IMR-90 (cell line): ENCODE results near the gene PRR23B. TPM values are rescaled to one million over a fixed set of nuclear protein-coding genes. Genes with fewer than 3 reads are reported as not detected.

Experiments used
- ATAC-seq: fragments of 200-7000 bp; cut with Tn5 transposase; 2 replicates; pipeline ENCODE4 v1.9.1; 2020; ENCODE audit warnings: low read depth, mild to moderate bottlenecking, moderate library complexity
- BruUV-seq: library from RNA; stranded (reverse); fragments of 400-500 nt; replicated peaks from 2 replicates; lab custom pipeline; 2021; lab: Mats Ljungman, UMichigan
- CTCF ChIA-PET: fragments of 300-600 bp; formaldehyde crosslinking; extraction: SDS; loops from one replicate; lab custom pipeline; 2021; ENCODE audit warnings: antibody characterized with exemption; lab: Yijun Ruan, JAX
- POLR2A ChIA-PET: fragments of 300-600 bp; sonication (Branson Sonifier 250); formaldehyde crosslinking; loops from one replicate; lab custom pipeline; 2022; ENCODE audit warnings: antibody characterized with exemption; ENCODE audit not compliant: unreplicated experiment; lab: Charles Lee
- DNase-seq: peaks from one replicate; pipeline ENCODE4 v3.0.0; 2013
- H2AFZ ChIP-seq: replicated peaks from 2 replicates; pipeline ENCODE3; 2013; ENCODE audit warnings: low read length, mild to moderate bottlenecking; ENCODE audit not compliant: poor library complexity
- H2AK5ac ChIP-seq: 2 replicates; pipeline ENCODE4 v1.6.1; 2013; ENCODE audit warnings: low read depth, low read length, inconsistent platforms
- H2AK9ac ChIP-seq: replicated peaks from 2 replicates; pipeline ENCODE3; 2013; ENCODE audit warnings: mild to moderate bottlenecking, low read depth, low read length, moderate library complexity; ENCODE audit not compliant: poor library complexity
- H2BK120ac ChIP-seq: 2 replicates; pipeline ENCODE4 v1.6.1; 2013; ENCODE audit warnings: low read depth, low read length, inconsistent platforms
- H2BK15ac ChIP-seq: 3 replicates; pipeline ENCODE4 v1.6.1; 2013; ENCODE audit warnings: low read depth, low read length, inconsistent platforms
- H2BK20ac ChIP-seq: 2 replicates; pipeline ENCODE4 v1.6.1; 2013; ENCODE audit warnings: low read depth, mild to moderate bottlenecking, inconsistent platforms, low read length, moderate library complexity
- H2BK5ac ChIP-seq: 2 replicates; pipeline ENCODE4 v1.6.1; 2013; ENCODE audit warnings: mild to moderate bottlenecking, low read depth, low read length, inconsistent platforms; ENCODE audit not compliant: poor library complexity, severe bottlenecking
- H3K14ac ChIP-seq: replicated peaks from 2 replicates; pipeline ENCODE4 v1.6.1; 2013; ENCODE audit warnings: low read depth, low read length, inconsistent platforms
- H3K18ac ChIP-seq: 2 replicates; pipeline ENCODE4 v1.6.1; 2013; ENCODE audit warnings: low read depth, low read length, control low read depth
- H3K23ac ChIP-seq: 2 replicates; pipeline ENCODE4 v1.6.1; 2013; ENCODE audit warnings: low read depth, low read length, inconsistent platforms
- H3K27ac ChIP-seq: 2 replicates; pipeline ENCODE4 v1.5.1; 2013; ENCODE audit warnings: mild to moderate bottlenecking, control low read depth, low read length; ENCODE audit not compliant: insufficient read depth
- H3K27me3 ChIP-seq: 2 replicates; pipeline ENCODE4 v1.6.1; 2013; ENCODE audit warnings: low read length; ENCODE audit not compliant: control insufficient read depth, insufficient read depth
- H3K36me3 ChIP-seq: 2 replicates; pipeline ENCODE4 v1.6.1; 2013; ENCODE audit warnings: low read length, mixed read lengths; ENCODE audit not compliant: control insufficient read depth, insufficient read depth
- H3K4ac ChIP-seq: 2 replicates; pipeline ENCODE4 v1.6.1; 2013; ENCODE audit warnings: low read depth, low read length, inconsistent platforms
- H3K4me1 ChIP-seq: 2 replicates; pipeline ENCODE4 v1.6.1; 2013; ENCODE audit warnings: low read length, mixed read lengths; ENCODE audit not compliant: control insufficient read depth, insufficient read depth
- H3K4me2 ChIP-seq: 2 replicates; pipeline ENCODE4 v1.6.1; 2013; ENCODE audit warnings: low read depth, mild to moderate bottlenecking, control low read depth, low read length, moderate library complexity
- H3K4me3 ChIP-seq: 2 replicates; pipeline ENCODE4 v1.5.1; 2013; ENCODE audit warnings: low read depth, mild to moderate bottlenecking, control low read depth, low read length, moderate library complexity; ENCODE audit not compliant: insufficient read depth
- H3K56ac ChIP-seq: 2 replicates; pipeline ENCODE4 v1.6.1; 2013; ENCODE audit warnings: low read length, inconsistent platforms; ENCODE audit not compliant: insufficient read depth; ENCODE audit errors: extremely low read depth
- H3K79me1 ChIP-seq, 2 experiments: 2 replicates each; pipeline ENCODE4 v1.6.1; 2013; ENCODE audit warnings: low read length in 2 of 2, inconsistent platforms in 1 of 2, low read depth in 1 of 2
- H3K9ac ChIP-seq: 2 replicates; pipeline ENCODE4 v1.6.1; 2013; ENCODE audit warnings: low read depth, low read length, control low read depth
- H3K9me1 ChIP-seq: 2 replicates; pipeline ENCODE4 v1.6.1; 2013; ENCODE audit warnings: low read length, inconsistent platforms; ENCODE audit not compliant: insufficient read depth
- H3K9me3 ChIP-seq: 2 replicates; pipeline ENCODE4 v1.6.1; 2013; ENCODE audit warnings: low read length; ENCODE audit not compliant: control insufficient read depth, insufficient read depth
- H4K20me1 ChIP-seq: 2 replicates; pipeline ENCODE4 v1.6.1; 2013; ENCODE audit warnings: low read length, inconsistent platforms; ENCODE audit not compliant: insufficient read depth
- H4K5ac ChIP-seq: 2 replicates; pipeline ENCODE4 v1.6.1; 2013; ENCODE audit warnings: mild to moderate bottlenecking, low read depth, low read length, control low read depth
- H4K8ac ChIP-seq, 2 experiments: 2 replicates each; pipeline ENCODE4 v1.6.1; 2013; ENCODE audit warnings: low read depth in 2 of 2, low read length in 2 of 2, control low read depth in 1 of 2, inconsistent platforms in 1 of 2
- H4K91ac ChIP-seq: 2 replicates; pipeline ENCODE4 v1.6.1; 2013; ENCODE audit warnings: low read depth, low read length, inconsistent platforms; ENCODE audit not compliant: insufficient read depth
- FOS ChIP-seq: fragments of 150-350 bp; IDR thresholded peaks from 2 replicates; pipeline ENCODE4 v1.6.1; 2016; ENCODE audit warnings: low read depth, low read length
- MAFK ChIP-seq: IDR thresholded peaks from 2 replicates; pipeline ENCODE4 v1.6.1; 2012; ENCODE audit warnings: low read depth, low read length, improper control_type of control experiment
- RAD21 ChIP-seq: IDR thresholded peaks from 2 replicates; pipeline ENCODE4 v1.6.1; 2012; ENCODE audit warnings: low read length, improper control_type of control experiment
- RCOR1 ChIP-seq: IDR thresholded peaks from 2 replicates; pipeline ENCODE4 v1.6.1; 2012; ENCODE audit warnings: mild to moderate bottlenecking, low read length, improper control_type of control experiment; ENCODE audit not compliant: insufficient replicate concordance
- RFX5 ChIP-seq: IDR thresholded peaks from 2 replicates; pipeline ENCODE4 v1.8.0; 2012; ENCODE audit warnings: low read depth, mild to moderate bottlenecking, low read length, moderate library complexity
- dilution Hi-C: fragments of 300-500 bp; cut with HindIII; formaldehyde crosslinking; loops from one replicate; pipeline ENCODE4 v1.14.3; 2018; ENCODE audit warnings: low sequenced_read_pairs; ENCODE audit not compliant: unreplicated experiment
- in situ Hi-C: fragments of 300-500 bp; cut with MboI; formaldehyde crosslinking; loops from 3 replicates; pipeline ENCODE4 v1.14.3; 2019; ENCODE audit warnings: low sequenced_read_pairs, inconsistent platforms, mixed read lengths
- intact Hi-C: fragments of 100-400 bp; cut with micrococcal nuclease; formaldehyde crosslinking; loops from 2 replicates; pipeline ENCODE4 v1.10.0; 2022
- polyA plus RNA-seq, 3 experiments: library from polyadenylated mRNA; depleted of rRNA; stranded (reverse); fragments of >200 nt; gene quantifications; 2 replicates each; pipeline ENCODE4 v1.2.3, GENCODE V29; 2012; ENCODE audit warnings: low replicate concordance in 1 of 3
- total RNA-seq: library from RNA; depleted of rRNA; stranded (reverse); fragments of >200 nt; gene quantifications from 2 replicates; pipeline ENCODE4 v1.2.3, GENCODE V29; 2012

PRR23B gene
- total and polyA plus RNA-seq, 2 of the 4 experiments (the other 2 are of a cell fraction) = not detected

GRCh38 chr3:138976047-138976446 is 44.7 kb downstream of the PRR23B start:
- no peak overlapping the region for H3K14ac ChIP-seq
- no peak for ATAC-seq
- POLR2A ChIA-PET = no interaction called here
- peaks cover 3% of the 10 kb centered on the region for H3K27me3 ChIP-seq
- H4K91ac ChIP-seq = no peak overlapping the region
- H3K9me1 ChIP-seq = no peaks in the 10 kb centered on the region
- no peak overlapping the region for H3K56ac ChIP-seq
- H2BK20ac ChIP-seq = no peak overlapping the region
- H3K9me3 ChIP-seq = no peaks in the 10 kb centered on the region
- H4K5ac ChIP-seq = no peak overlapping the region
- H2BK5ac ChIP-seq = no peak overlapping the region
- no peak overlapping the region for H3K4ac ChIP-seq
- TF ChIP-seq MAFK = no peak
- TF ChIP-seq RCOR1 = no peak
- TF ChIP-seq FOS = no peak
- no peak for TF ChIP-seq RAD21
- no peak for TF ChIP-seq RFX5
- no peak for DNase-seq
- H2BK15ac ChIP-seq = no peak overlapping the region
- no peak overlapping the region for H3K9ac ChIP-seq
- BruUV-seq = no TSS peak
- H3K4me2 ChIP-seq = no peak overlapping the region
- H2AFZ ChIP-seq = no peak overlapping the region
- intact Hi-C loops (no loop called here), in situ Hi-C loops (no loop called here), dilution Hi-C loops (no loop called here)
- no peak overlapping the region for H2AK5ac ChIP-seq
- no peak overlapping the region for H3K4me3 ChIP-seq
- no peak overlapping the region for H2BK120ac ChIP-seq
- no peak overlapping the region for H3K23ac ChIP-seq
- H3K27ac ChIP-seq = no peak overlapping the region
- no peak overlapping the region for H4K8ac ChIP-seq
- CTCF ChIA-PET = no interaction called here
- H2AK9ac ChIP-seq = no peak overlapping the region
- H3K4me1 ChIP-seq = no peaks in the 10 kb centered on the region
- H3K36me3 ChIP-seq = no peaks in the 10 kb centered on the region
- H3K79me1 ChIP-seq = no peaks in the 10 kb centered on the region
- H4K20me1 ChIP-seq = no peaks in the 10 kb centered on the region
- no peak overlapping the region for H3K18ac ChIP-seq
